Karpas-422 (cell line): ENCODE data around the gene CHST11. TPM values are rescaled to one million over a fixed set of nuclear protein-coding genes. Genes with fewer than 3 reads are reported as not detected.

Experiments used
- DNase-seq: peaks from one replicate; pipeline ENCODE4 v3.0.0-alpha.2; 2015
- H2AFZ ChIP-seq: fragments of 200-600 bp; sonication (generic); 2 replicates; pipeline ENCODE4 v1.6.1; 2014; ENCODE audit warnings: antibody characterized with exemption, low read length, mixed read lengths
- H3K27ac ChIP-seq: fragments of 200-600 bp; sonication (generic); 2 replicates; pipeline ENCODE4 v1.5.1; 2014; ENCODE audit warnings: mild to moderate bottlenecking, low read length, moderate library complexity
- H3K27me3 ChIP-seq: fragments of 200-600 bp; sonication (generic); 2 replicates; pipeline ENCODE4 v1.6.1; 2014; ENCODE audit warnings: low read length, mixed read lengths
- H3K36me3 ChIP-seq: fragments of 200-600 bp; sonication (generic); 2 replicates; pipeline ENCODE4 v1.6.1; 2014; ENCODE audit warnings: low read length, mixed read lengths; ENCODE audit not compliant: insufficient read depth
- H3K4me1 ChIP-seq: fragments of 200-600 bp; sonication (generic); 2 replicates; pipeline ENCODE4 v1.6.1; 2014; ENCODE audit warnings: mild to moderate bottlenecking, low read length, mixed read lengths
- H3K4me2 ChIP-seq: fragments of 200-600 bp; sonication (generic); 2 replicates; pipeline ENCODE4 v1.6.1; 2014; ENCODE audit warnings: low read length, low read depth, mild to moderate bottlenecking; ENCODE audit not compliant: poor library complexity, severe bottlenecking
- H3K4me3 ChIP-seq: fragments of 200-600 bp; sonication (generic); 2 replicates; pipeline ENCODE4 v1.5.1; 2014; ENCODE audit warnings: mild to moderate bottlenecking, antibody characterized with exemption, low read length, mixed read lengths
- H3K79me2 ChIP-seq: fragments of 200-600 bp; sonication (generic); 2 replicates; pipeline ENCODE4 v1.6.1; 2014; ENCODE audit warnings: mild to moderate bottlenecking, low read length, mixed read lengths
- H3K9ac ChIP-seq: fragments of 200-600 bp; sonication (generic); 2 replicates; pipeline ENCODE4 v1.6.0; 2014; ENCODE audit warnings: low read length
- H3K9me2 ChIP-seq: fragments of 200-600 bp; sonication (generic), shearing (Covaris generic); replicated peaks from 2 replicates; pipeline ENCODE4 v1.6.0; 2014; ENCODE audit warnings: mild to moderate bottlenecking, low read length, moderate library complexity; ENCODE audit not compliant: insufficient read depth
- H3K9me3 ChIP-seq: fragments of 300-700, 200-600 bp; sonication (generic); 2 replicates; pipeline ENCODE4 v1.6.1; 2014; ENCODE audit warnings: low read length, mixed read lengths
- H4K20me1 ChIP-seq: fragments of 200-600 bp; sonication (generic); 2 replicates; pipeline ENCODE4 v1.6.1; 2014; ENCODE audit warnings: mild to moderate bottlenecking, antibody characterized with exemption, low read length, low read depth; ENCODE audit not compliant: insufficient read depth
- total RNA-seq: library from RNA; depleted of rRNA; stranded (reverse); fragments of >200 nt; shearing (Covaris generic); gene quantifications from 2 replicates; pipeline ENCODE4 v1.2.3, GENCODE V29; 2014; ENCODE audit warnings: low replicate concordance

Gene CHST11
- total RNA-seq, 1 experiment from 2014 or later = not detected

DNA sequence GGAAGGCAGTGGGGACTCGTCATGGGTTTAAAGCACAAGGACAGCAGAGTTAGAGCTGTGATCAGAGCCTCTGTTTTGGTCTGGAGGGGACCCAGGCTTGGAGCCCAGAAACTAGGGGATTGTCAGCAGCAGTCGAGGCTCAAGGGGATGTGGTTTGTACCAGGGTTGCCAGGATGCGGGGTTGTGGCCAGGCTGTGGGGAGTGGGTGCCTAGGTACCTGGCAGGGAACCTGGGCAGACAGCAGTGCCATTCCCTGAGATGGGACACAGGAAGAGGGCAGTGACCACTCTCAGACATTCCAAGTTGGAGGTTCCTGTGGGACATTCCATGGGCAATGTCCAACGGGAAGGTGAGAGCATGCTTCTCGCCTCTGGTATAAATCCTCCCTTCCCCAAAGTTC, 279.1 kb downstream of the CHST11 start:
- H3K9me2 ChIP-seq = no peaks in the 10 kb centered on the region
- H2AFZ ChIP-seq = no peak overlapping the region
- no peak overlapping the region for H3K9ac ChIP-seq
- 0 out of 2 replicates have a peak, but pooled peaks cover 4% of the 10 kb centered on the region for H4K20me1 ChIP-seq
- no peaks in the 10 kb centered on the region for H3K36me3 ChIP-seq
- no peak overlapping the region for H3K4me2 ChIP-seq
- H3K4me1 ChIP-seq = no peaks in the 10 kb centered on the region
- H3K79me2 ChIP-seq = no peaks in the 10 kb centered on the region
- no peaks in the 10 kb centered on the region for H3K27me3 ChIP-seq
- no peak for DNase-seq
- H3K4me3 ChIP-seq = no peak overlapping the region
- H3K9me3 ChIP-seq = no peaks in the 10 kb centered on the region
- no peak overlapping the region for H3K27ac ChIP-seq

- Histone ChIP-seq H3K9me2 (no peaks in the 10 kb centered on the region), H3K27me3 (no peaks in the 10 kb centered on the region), H3K4me2 (no peak overlapping the region), H3K4me3 (no peak overlapping the region), H3K9me3 (no peaks in the 10 kb centered on the region), H3K36me3 (no peaks in the 10 kb centered on the region), H3K79me2 (no peaks in the 10 kb centered on the region), H3K27ac (no peak overlapping the region), H3K4me1 (no peaks in the 10 kb centered on the region), H4K20me1 (0 out of 2 replicates have a peak, but pooled peaks cover 4% of the 10 kb centered on the region), H3K9ac (no peak overlapping the region), H2AFZ (no peak overlapping the region)
- DNase-seq = no peak
Observed at GRCh38 chr12:104736307-104736706, 279.6 kb downstream of the CHST11 start.

DNA sequence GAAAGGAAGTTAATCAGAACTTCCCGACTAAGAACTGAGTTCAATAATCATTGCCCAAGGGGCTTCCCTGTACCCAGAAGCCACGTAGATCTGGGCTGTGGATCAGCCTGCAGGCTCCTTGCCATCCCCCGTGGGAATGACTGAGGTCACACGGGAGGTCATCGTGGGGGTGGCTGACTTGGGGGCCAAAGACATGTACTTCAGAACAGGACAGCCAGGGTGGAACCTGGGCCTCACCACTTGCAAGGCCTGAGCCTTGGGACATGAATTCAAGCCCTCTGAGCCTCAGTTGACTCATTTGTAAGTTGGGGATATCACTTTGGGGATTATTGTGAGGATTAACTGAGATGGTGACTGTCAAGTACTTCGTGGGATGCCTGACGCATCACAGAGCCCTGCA, 280.4 kb downstream of the CHST11 start:
- H3K9me2 ChIP-seq = no peaks in the 10 kb centered on the region
- DNase-seq = no peak
- H3K36me3 ChIP-seq = no peaks in the 10 kb centered on the region
- H2AFZ ChIP-seq = no peak overlapping the region
- no peak overlapping the region for H3K9ac ChIP-seq
- no peak overlapping the region for H3K4me2 ChIP-seq
- H3K79me2 ChIP-seq = no peaks in the 10 kb centered on the region
- no peak overlapping the region for H3K27ac ChIP-seq
- H3K27me3 ChIP-seq = no peaks in the 10 kb centered on the region
- no peaks in the 10 kb centered on the region for H3K4me1 ChIP-seq
- no peaks in the 10 kb centered on the region for H3K9me3 ChIP-seq
- H4K20me1 ChIP-seq = 0 out of 2 replicates have a peak, but pooled peaks cover 4% of the 10 kb centered on the region
- no peak overlapping the region for H3K4me3 ChIP-seq

- Histone ChIP-seq H3K27ac (no peak overlapping the region), H3K27me3 (no peaks in the 10 kb centered on the region), H3K36me3 (no peaks in the 10 kb centered on the region), H3K4me1 (no peaks in the 10 kb centered on the region), H3K9ac (no peak overlapping the region), H3K4me2 (no peak overlapping the region), H4K20me1 (0 out of 2 replicates have a peak, but pooled peaks cover 4% of the 10 kb centered on the region), H3K9me2 (no peaks in the 10 kb centered on the region), H3K79me2 (no peaks in the 10 kb centered on the region), H2AFZ (no peak overlapping the region), H3K4me3 (no peak overlapping the region), H3K9me3 (no peaks in the 10 kb centered on the region)
- DNase-seq = no peak
Observed at GRCh38 chr12:104737791-104738301, 281.1 kb downstream of the CHST11 start.

- no peaks in the 10 kb centered on the region for H3K4me1 ChIP-seq
- H3K36me3 ChIP-seq = no peaks in the 10 kb centered on the region
- H3K9me3 ChIP-seq = no peaks in the 10 kb centered on the region
- no peak overlapping the region for H3K4me3 ChIP-seq
- H3K9ac ChIP-seq = no peak overlapping the region
- no peak overlapping the region for H3K4me2 ChIP-seq
- H3K27me3 ChIP-seq = no peaks in the 10 kb centered on the region
- no peak overlapping the region for H2AFZ ChIP-seq
- H3K79me2 ChIP-seq = no peaks in the 10 kb centered on the region
- 0 out of 2 replicates have a peak, but pooled peaks cover 4% of the 10 kb centered on the region for H4K20me1 ChIP-seq
- no peak overlapping the region for H3K27ac ChIP-seq
- no peaks in the 10 kb centered on the region for H3K9me2 ChIP-seq
- no peak for DNase-seq
Observed at GRCh38 chr12:104738331-104738730, 281.6 kb downstream of the CHST11 start.

DNA sequence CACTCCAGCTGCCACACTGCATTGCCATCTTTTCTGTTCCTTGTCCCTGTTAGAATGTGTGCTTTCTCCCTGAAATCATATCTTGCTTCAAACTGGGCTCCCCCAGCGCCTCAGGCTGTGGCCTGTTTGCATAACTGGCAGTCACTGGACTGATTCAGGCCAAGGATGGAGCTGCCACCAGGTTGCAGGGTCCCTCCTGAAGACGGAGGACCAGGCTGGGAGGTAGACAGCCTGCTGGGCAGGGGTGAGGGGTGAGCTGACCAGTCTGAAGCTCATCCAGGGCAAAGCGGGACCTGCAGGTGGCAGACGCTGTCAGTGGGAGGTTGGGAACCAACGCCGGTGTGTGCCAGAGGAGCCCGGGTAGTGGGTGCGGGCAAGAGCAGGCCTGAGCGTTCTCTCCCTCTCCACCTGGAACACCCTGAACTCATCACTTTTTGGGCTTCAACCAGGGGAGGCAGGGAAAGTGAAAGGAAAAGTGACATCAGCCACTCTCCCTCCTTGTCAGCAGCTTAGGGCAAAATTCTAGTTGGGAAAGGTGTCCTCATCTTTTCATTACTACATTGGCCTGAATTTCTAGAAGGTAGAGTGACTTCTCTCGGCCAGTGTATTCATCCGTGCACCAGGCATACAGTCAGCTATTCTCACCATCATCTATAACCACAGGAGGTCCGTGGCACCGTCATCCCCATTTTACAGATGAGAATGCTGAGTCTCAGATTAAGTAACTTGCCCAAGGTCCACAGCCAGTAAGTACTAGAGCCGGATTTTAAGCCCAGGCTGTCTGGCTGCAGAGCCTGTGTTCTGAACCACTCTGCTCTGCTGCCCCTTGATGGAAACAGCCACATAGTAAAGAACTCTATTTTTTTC, 282.3 kb downstream of the CHST11 start:
- Histone ChIP-seq H3K4me3 (no peak overlapping the region), H3K9me2 (no peaks in the 10 kb centered on the region), H3K79me2 (no peaks in the 10 kb centered on the region), H4K20me1 (0 out of 2 replicates have a peak, but pooled peaks cover 4% of the 10 kb centered on the region), H3K27me3 (no peaks in the 10 kb centered on the region), H3K9me3 (no peaks in the 10 kb centered on the region), H3K4me2 (no peak overlapping the region), H3K36me3 (no peaks in the 10 kb centered on the region), H3K27ac (no peak overlapping the region), H3K4me1 (no peaks in the 10 kb centered on the region), H2AFZ (no peak overlapping the region), H3K9ac (no peak overlapping the region)
- DNase-seq = no peak

- DNase-seq = no peak
- no peak overlapping the region for H3K9ac ChIP-seq
- no peak overlapping the region for H3K27ac ChIP-seq
- H3K27me3 ChIP-seq = no peaks in the 10 kb centered on the region
- no peak overlapping the region for H2AFZ ChIP-seq
- no peaks in the 10 kb centered on the region for H3K4me1 ChIP-seq
- H3K9me2 ChIP-seq = no peaks in the 10 kb centered on the region
- no peaks in the 10 kb centered on the region for H3K9me3 ChIP-seq
- no peaks in the 10 kb centered on the region for H3K79me2 ChIP-seq
- no peaks in the 10 kb centered on the region for H3K36me3 ChIP-seq
- H4K20me1 ChIP-seq = 0 out of 2 replicates have a peak, but pooled peaks cover 4% of the 10 kb centered on the region
- no peak overlapping the region for H3K4me3 ChIP-seq
- H3K4me2 ChIP-seq = no peak overlapping the region
Observed at GRCh38 chr12:104740668-104741067, 283.9 kb downstream of the CHST11 start.

DNA sequence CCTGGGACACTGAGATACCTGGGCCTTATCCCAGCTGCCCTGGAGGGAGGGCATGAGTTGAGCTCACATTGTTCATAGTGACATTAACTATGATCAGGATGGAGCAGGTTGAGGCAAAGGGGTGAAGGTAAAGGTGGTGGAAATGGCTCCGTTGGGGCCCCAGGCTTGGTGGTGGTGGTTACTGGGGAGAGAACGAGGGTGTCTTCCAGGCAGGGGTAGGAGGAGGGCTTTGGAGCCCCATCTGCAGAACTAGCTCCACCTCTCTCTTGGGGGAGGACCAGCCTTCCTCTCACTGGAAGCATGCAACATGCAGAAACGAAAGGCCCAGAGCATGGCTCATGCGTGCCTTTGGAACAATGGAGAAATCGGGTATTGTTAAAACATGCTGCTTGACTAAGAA, 284.3 kb downstream of the CHST11 start:
- H3K27me3 ChIP-seq = no peaks in the 10 kb centered on the region

More for the DNA sequence above, 284.3 kb downstream of the CHST11 start:
- Histone ChIP-seq H3K36me3 (no peaks in the 10 kb centered on the region), H3K27ac (no peak overlapping the region), H3K4me1 (no peaks in the 10 kb centered on the region), H3K4me2 (no peak overlapping the region), H2AFZ (no peak overlapping the region), H3K9me2 (no peaks in the 10 kb centered on the region), H3K79me2 (no peaks in the 10 kb centered on the region), H3K4me3 (no peak overlapping the region), H3K9ac (no peak overlapping the region), H3K9me3 (no peaks in the 10 kb centered on the region), H4K20me1 (0 out of 2 replicates have a peak, but pooled peaks cover 4% of the 10 kb centered on the region)
- DNase-seq = no peak
